Panc1 (cell line): ENCODE measurements around the gene XKR7. TPM values are rescaled to one million over a fixed set of nuclear protein-coding genes. Genes with fewer than 3 reads are reported as not detected.
A peak's percentile ranks its signal among the peaks of the same experiment; 100 is the strongest.

Experiments used
- ATAC-seq: fragments of 200-7000 bp; cut with Tn5 transposase; 2 replicates; pipeline ENCODE4 v1.9.1; 2020; ENCODE audit warnings: mild to moderate bottlenecking, moderate library complexity
- BruUV-seq: library from RNA; stranded (reverse); fragments of 400-500 nt; replicated peaks from 2 replicates; lab custom pipeline; 2021; lab: Mats Ljungman, UMichigan
- CTCF ChIA-PET: fragments of 300-600 bp; sonication (Branson Sonifier 250); formaldehyde crosslinking; loops from one replicate; lab custom pipeline; 2022; ENCODE audit warnings: antibody characterized with exemption; lab: Charles Lee
- POLR2A ChIA-PET: fragments of 300-600 bp; sonication (Branson Sonifier 250); formaldehyde crosslinking; loops from one replicate; lab custom pipeline; 2022; ENCODE audit warnings: antibody characterized with exemption; lab: Charles Lee
- DNase-seq: peaks from one replicate; pipeline ENCODE4 v3.0.0-alpha.2; 2010; ENCODE audit warnings: low read depth, low spot score
- H3K27ac ChIP-seq: 2 replicates; pipeline ENCODE4 v1.5.1; 2011; ENCODE audit warnings: mild to moderate bottlenecking, low read length, inconsistent platforms
- H3K27me3 ChIP-seq: fragments of 200-500 bp; sonication (Bioruptor generic); 2 replicates; pipeline ENCODE4 v1.6.0; 2014; ENCODE audit warnings: low read length, inconsistent platforms; ENCODE audit not compliant: control insufficient read depth, insufficient read depth
- H3K36me3 ChIP-seq: fragments of 200-500 bp; sonication (Bioruptor generic); 2 replicates; pipeline ENCODE4 v1.5.1; 2014; ENCODE audit warnings: inconsistent platforms, mild to moderate bottlenecking, low read length, moderate library complexity; ENCODE audit not compliant: control insufficient read depth, insufficient read depth
- H3K4me1 ChIP-seq: 2 replicates; pipeline ENCODE4 v1.5.1; 2011; ENCODE audit warnings: inconsistent platforms, mild to moderate bottlenecking, low read length, moderate library complexity; ENCODE audit not compliant: control insufficient read depth, insufficient read depth
- H3K4me3 ChIP-seq, 2 experiments: 2 replicates each; pipeline ENCODE4 v1.5.1; 2011 to 2012; ENCODE audit warnings: low read depth in 2 of 2, low read length in 2 of 2, mild to moderate bottlenecking in 2 of 2, inconsistent platforms in 1 of 2, moderate library complexity in 1 of 2
- H3K9me3 ChIP-seq: fragments of 200-500 bp; sonication (Bioruptor generic); 2 replicates; pipeline ENCODE4 v1.5.1; 2014; ENCODE audit warnings: low read depth, mild to moderate bottlenecking, inconsistent platforms, low read length, moderate library complexity; ENCODE audit not compliant: control insufficient read depth, insufficient read depth
- CTCF ChIP-seq: fragments of 450-650 bp; IDR thresholded peaks from 2 replicates; pipeline ENCODE4 v1.5.1; 2017; ENCODE audit warnings: mild to moderate bottlenecking
- POLR2AphosphoS5 ChIP-seq: IDR thresholded peaks from 2 replicates; pipeline ENCODE4 v1.6.1; 2012; ENCODE audit warnings: mild to moderate bottlenecking, low read depth, low read length, moderate library complexity
- SIN3A ChIP-seq: IDR thresholded peaks from 2 replicates; pipeline ENCODE4 v1.6.1; 2012; ENCODE audit warnings: low read depth, mild to moderate bottlenecking, low read length, moderate library complexity, borderline replicate concordance; ENCODE audit not compliant: insufficient read depth
- TCF7L2 ChIP-seq: IDR thresholded peaks from 2 replicates; pipeline ENCODE4 v1.6.1; 2011; ENCODE audit warnings: mild to moderate bottlenecking, low read depth, low read length, inconsistent platforms
- in situ Hi-C: cut with HindIII; loops from 2 replicates; pipeline ENCODE4 v1.10.0; 2016; ENCODE audit warnings: low sequenced_read_pairs, low pct_unique_long_range_greater_than_20kb
- intact Hi-C: fragments of 100-400 bp; cut with micrococcal nuclease; formaldehyde crosslinking; loops from one replicate; pipeline ENCODE4 v1.10.0; 2022; ENCODE audit not compliant: unreplicated experiment
- total RNA-seq: library from RNA; stranded (reverse); gene quantifications from one replicate; pipeline ENCODE4 v1.2.1, GENCODE V29; 2021; ENCODE audit not compliant: unreplicated experiment
- TF ChIP-seq, protein P1 (sequence below), 2 experiments: IDR thresholded peaks; 2 replicates each; pipeline ENCODE4 v1.6.1; 2011 to 2012; ENCODE audit warnings: low read depth in 2 of 2, control low read depth in 1 of 2, low read length in 1 of 2, mild to moderate bottlenecking in 1 of 2, moderate library complexity in 1 of 2; ENCODE audit not compliant: insufficient read depth in 1 of 2

The XKR7 gene
- total RNA-seq, 1 experiment from 2014 or later = 6.2 TPM

DNA sequence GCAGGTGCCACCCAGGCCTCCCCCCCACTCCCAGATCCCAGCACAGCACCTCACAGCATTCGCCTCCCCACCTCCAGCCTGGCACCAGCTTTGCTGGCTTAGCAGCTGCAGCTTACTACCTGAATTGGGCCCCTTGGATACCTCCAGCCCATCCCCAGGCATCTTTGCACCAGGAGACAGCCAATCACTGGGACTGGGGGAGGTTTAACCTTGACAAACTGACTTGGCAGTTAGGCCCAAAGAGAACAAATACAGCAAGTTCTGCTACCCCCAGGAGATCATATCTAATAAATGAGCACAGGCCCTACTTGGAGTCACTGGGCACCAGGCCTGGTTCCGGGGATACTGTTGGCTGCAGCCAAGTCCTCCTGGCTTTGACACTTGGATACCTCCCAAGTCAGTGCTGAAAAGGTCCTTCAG is 24.9 kb upstream of the XKR7 start:
- ATAC-seq = peak; percentile 35
- POLR2A ChIA-PET = interaction anchor here (1.1 kb wide), 1 partner anchor 48 kb away, joined by 5 read pairs; no protein-coding TSS in a partner anchor
- CTCF ChIA-PET = interaction anchor here (1.2 kb wide), 1 partner anchor 9 kb away, joined by 4 read pairs; the partner anchor contains the start of gene PDRG1
- in situ Hi-C loops (loop anchor here (5.0 kb wide), 1 partner anchor 99 kb away; no protein-coding TSS in a partner anchor), intact Hi-C loops (no loop called here)
- Histone ChIP-seq H3K4me1 (peaks cover 19% of the 10 kb centered on the region), H3K4me3 (no peak overlapping the region), H3K27me3 (no peaks in the 10 kb centered on the region), H3K36me3 (peaks cover 22% of the 10 kb centered on the region), H3K9me3 (peaks cover under 1% of the 10 kb centered on the region; the same call in 1 of the 2 replicates), H3K27ac (peak overlapping the region; percentile 37; the same call in 1 of the 2 replicates)
- BruUV-seq = no TSS peak
- TF ChIP-seq TCF7L2 (no peak), POLR2AphosphoS5 (no peak; the same call in 1 of the 2 replicates), SIN3A (no peak), CTCF (no peak)
- no peak for DNase-seq

- DNase-seq = no peak
- peaks cover 7% of the 10 kb centered on the region; the same call in 1 of the 2 replicates for H3K9me3 ChIP-seq
- POLR2A ChIA-PET = no interaction called here
- no peak overlapping the region for H3K27ac ChIP-seq
- CTCF ChIA-PET = no interaction called here
- H3K4me3 ChIP-seq = no peak overlapping the region
- H3K27me3 ChIP-seq = no peaks in the 10 kb centered on the region
- TF ChIP-seq, protein P1, sequence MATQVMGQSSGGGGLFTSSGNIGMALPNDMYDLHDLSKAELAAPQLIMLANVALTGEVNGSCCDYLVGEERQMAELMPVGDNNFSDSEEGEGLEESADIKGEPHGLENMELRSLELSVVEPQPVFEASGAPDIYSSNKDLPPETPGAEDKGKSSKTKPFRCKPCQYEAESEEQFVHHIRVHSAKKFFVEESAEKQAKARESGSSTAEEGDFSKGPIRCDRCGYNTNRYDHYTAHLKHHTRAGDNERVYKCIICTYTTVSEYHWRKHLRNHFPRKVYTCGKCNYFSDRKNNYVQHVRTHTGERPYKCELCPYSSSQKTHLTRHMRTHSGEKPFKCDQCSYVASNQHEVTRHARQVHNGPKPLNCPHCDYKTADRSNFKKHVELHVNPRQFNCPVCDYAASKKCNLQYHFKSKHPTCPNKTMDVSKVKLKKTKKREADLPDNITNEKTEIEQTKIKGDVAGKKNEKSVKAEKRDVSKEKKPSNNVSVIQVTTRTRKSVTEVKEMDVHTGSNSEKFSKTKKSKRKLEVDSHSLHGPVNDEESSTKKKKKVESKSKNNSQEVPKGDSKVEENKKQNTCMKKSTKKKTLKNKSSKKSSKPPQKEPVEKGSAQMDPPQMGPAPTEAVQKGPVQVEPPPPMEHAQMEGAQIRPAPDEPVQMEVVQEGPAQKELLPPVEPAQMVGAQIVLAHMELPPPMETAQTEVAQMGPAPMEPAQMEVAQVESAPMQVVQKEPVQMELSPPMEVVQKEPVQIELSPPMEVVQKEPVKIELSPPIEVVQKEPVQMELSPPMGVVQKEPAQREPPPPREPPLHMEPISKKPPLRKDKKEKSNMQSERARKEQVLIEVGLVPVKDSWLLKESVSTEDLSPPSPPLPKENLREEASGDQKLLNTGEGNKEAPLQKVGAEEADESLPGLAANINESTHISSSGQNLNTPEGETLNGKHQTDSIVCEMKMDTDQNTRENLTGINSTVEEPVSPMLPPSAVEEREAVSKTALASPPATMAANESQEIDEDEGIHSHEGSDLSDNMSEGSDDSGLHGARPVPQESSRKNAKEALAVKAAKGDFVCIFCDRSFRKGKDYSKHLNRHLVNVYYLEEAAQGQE (IDR thresholded peaks at IDR 0.05; ENCODE audit: insufficient read depth in 1 of 2, low read depth in 2 of 2, low read length in 1 of 2) = no peak
- TF ChIP-seq CTCF = no peak
- no peak for TF ChIP-seq SIN3A
- no peak for TF ChIP-seq POLR2AphosphoS5
- TF ChIP-seq TCF7L2 = no peak
- H3K4me1 ChIP-seq = peaks cover 25% of the 10 kb centered on the region
- intact Hi-C loops (no loop called here), in situ Hi-C loops (no loop called here)
- BruUV-seq = no TSS peak
- peaks cover 34% of the 10 kb centered on the region for H3K36me3 ChIP-seq
- ATAC-seq = no peak
Measured at GRCh38 chr20:31945319-31945718, 22.6 kb upstream of the XKR7 start.
